IPS DF 19.7 (cell line): ENCODE data around the gene PDE6A.
A peak's percentile ranks its signal among the peaks of the same experiment; 100 is the strongest.

Experiments
- DNase-seq: peaks from one replicate; pipeline ENCODE4 v3.0.0-alpha.2; 2013; ENCODE audit warnings: low read depth, low spot score

PDE6A gene

DNA sequence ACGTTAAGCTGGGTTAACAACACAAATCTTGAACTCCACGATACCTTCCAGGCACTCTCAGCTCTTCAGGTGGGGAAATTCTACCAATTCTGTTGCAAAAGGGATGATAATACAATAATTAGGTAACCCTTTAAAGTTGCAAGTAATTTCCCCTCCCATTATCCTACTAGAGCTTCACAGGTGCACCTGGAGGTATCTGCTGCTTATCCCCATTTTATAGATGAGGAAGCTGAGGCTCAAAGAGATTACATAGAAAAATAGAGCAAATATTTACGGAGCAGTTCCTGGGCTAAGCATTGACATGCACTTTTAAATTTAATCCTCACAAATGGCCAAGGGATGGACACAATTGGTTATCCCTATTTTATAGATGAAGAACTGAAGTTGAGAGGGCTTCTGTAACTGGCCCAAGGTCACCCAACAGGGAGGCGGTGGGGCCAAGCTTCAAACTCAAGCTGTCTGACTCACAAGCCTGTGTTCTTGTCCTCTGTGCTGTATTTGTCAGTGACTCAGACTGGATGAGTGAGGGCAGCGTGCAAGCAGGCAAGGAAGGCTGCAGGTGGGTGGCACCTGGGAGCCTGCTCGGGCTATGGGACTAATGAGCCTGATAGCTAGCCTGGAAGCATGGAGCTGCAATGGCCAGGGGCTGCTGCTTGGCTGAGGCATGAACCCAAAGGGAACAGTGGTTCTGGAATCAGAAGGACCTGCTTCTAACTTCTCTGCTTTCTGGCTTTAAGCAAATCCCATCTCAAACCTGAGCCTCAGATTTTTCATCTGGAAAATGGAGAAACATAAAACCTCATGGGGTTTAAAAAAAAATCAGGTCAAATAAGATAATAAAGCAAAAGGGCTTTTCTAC is 105.5 kb downstream of the PDE6A start:
- DNase-seq: no peak

DNA sequence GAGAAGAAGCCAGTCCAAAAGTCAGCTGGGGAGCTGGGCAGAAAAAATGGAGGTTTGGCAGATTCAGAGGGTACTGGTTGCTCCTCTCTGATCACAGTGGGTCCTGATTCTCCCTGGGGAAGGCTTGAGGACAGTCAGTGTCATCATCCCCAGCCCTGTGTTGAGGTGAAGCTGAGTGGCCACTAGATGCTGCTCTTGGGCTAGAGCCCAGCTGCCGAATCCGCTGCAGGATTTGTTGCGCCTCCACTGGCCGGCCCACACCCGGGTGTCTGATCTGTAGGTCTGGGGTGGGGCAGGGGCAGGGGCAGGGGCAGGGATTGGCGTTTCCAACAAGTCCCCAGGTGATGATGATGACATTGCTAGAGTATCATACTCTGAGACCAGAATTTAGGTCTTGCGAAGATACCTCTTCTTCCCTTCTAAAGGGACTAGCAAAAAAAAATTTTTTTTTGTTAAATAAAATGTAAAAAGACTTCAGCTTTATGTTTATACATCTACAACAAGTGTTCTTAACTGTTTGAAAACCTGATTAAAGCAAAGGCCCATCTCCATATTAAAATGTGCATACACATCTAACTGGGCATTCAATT is 106.8 kb downstream of the PDE6A start:
- no peak for DNase-seq

DNA sequence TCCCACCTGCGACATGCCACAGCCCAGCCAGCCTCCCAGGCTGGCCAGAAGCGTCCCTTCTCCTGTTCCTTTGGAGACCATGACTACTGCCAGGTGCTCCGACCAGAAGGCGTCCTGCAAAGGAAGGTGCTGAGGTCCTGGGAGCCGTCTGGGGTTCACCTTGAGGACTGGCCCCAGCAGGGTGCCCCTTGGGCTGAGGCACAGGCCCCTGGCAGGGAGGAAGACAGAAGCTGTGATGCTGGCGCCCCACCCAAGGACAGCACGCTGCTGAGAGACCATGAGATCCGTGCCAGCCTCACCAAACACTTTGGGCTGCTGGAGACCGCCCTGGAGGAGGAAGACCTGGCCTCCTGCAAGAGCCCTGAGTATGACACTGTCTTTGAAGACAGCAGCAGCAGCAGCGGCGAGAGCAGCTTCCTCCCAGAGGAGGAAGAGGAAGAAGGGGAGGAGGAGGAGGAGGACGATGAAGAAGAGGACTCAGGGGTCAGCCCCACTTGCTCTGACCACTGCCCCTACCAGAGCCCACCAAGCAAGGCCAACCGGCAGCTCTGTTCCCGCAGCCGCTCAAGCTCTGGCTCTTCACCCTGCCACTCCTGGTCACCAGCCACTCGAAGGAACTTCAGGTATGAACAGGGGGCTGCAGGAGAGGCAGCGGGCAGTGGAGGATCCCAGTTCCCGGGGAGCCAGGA is 108.0 kb downstream of the PDE6A start:
- DNase-seq: no peak

DNA sequence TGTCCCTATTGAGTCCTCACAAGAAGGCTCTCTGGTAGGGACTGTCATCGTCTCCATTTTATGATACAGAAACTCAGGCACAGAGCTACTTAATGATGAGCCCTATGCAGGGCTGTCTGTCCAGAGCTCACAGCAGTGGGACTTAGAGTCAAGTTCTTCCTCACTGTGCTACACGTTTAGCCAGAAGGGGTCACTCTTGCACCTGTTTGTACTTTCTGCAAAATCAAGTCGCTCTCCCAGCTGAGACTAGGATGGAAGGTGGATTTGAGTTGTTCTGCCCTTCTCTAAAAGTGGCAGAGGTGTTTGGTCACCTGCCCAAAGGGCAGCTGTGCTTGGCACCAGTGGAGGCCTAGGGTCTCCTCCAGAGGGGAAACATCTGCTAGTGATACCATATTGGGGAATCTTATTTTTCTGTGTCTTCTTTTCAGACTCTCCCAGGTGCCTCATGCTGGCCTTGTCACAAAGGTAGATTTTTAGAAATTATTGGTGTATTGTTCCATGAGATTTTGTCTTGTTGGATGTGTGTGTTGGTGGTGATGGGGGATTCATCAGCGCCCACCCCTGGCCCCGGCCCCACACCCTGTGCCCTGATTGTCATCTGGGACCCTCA is 110.2 kb downstream of the PDE6A start:
- DNase-seq: peak; percentile 28

DNA sequence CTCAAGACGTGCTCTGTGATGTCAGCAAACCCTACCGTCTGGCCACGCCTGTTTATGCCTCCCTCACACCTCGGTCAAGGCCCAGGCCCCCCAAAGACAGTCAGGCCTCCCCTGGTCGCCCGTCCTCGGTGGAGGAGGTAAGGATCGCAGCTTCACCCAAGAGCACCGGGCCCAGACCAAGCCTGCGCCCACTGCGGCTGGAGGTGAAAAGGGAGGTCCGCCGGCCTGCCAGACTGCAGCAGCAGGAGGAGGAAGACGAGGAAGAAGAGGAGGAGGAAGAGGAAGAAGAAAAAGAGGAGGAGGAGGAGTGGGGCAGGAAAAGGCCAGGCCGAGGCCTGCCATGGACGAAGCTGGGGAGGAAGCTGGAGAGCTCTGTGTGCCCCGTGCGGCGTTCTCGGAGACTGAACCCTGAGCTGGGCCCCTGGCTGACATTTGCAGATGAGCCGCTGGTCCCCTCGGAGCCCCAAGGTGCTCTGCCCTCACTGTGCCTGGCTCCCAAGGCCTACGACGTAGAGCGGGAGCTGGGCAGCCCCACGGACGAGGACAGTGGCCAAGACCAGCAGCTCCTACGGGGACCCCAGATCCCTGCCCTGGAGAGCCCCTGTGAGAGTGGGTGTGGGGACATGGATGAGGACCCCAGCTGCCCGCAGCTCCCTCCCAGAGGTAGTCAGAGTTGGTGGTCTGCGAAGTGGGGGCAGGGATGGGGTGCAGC is 111.3 kb downstream of the PDE6A start:
- DNase-seq: no peak

DNA sequence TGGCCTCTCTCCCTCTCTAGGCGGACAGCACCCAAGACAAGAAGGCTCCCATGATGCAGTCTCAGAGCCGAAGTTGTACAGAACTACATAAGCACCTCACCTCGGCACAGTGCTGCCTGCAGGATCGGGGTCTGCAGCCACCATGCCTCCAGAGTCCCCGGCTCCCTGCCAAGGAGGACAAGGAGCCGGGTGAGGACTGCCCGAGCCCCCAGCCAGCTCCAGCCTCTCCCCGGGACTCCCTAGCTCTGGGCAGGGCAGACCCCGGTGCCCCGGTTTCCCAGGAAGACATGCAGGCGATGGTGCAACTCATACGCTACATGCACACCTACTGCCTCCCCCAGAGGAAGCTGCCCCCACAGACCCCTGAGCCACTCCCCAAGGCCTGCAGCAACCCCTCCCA is 112.0 kb downstream of the PDE6A start:
- DNase-seq: no peak

DNA sequence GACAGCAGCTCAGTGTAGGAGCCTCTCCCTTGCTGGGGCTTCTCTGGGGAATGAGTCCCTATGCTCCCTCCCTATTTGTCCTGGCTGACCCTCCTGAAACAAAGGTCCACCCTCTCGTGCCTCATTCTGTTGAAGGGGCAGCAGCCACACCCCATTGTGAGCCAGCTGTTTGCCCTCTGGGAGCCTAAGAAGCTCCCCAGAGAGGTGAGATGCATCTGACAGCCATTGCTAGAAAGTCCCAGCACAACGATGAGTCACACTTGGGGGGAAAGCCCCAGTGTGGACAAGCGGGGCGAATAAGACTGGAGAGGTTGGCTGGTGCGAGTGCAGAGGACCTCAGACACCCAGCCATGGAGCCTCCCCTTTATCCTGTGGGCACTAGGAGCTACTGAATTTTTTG is 113.1 kb downstream of the PDE6A start:
- DNase-seq: no peak

DNA sequence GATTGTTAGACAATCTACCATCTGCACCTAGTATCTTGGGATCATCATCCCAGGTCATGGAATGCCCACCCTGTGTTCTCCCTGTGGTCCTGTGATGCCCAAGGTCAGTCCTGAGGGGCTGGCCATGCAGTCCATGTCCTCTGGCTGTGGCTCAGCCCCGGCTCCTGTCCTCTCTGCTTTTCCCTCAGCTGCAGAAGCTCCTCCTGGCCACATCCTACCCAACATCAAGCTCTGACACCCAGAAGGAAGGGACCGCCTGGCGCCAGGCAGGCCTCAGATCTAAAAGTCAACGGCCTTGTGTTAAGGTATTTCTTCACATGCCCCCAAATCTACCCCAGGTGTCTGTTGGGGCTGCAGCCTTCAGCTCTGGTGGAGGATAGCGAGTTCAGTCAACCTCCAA is 114.0 kb downstream of the PDE6A start:
- DNase-seq: no peak

DNA sequence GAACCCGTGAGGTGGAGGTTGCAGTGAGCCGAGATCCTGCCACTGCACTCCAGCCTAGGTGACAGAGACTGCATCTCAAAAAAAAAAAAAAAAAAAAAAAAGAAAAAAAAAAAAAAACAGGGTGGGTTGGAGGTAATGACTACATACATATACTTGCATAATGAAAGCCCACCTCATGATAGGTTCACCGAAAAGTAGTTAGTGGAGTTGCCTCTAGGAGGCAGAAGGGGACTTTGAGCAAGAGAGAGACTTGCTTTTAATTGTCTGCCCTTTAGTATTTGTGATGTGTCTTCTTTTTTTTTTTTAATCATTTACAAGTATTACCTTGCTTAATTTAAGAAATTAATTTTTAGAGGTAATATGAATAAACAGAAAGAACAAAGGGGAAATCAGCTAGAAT is 114.6 kb downstream of the PDE6A start:
- DNase-seq: no peak

DNA sequence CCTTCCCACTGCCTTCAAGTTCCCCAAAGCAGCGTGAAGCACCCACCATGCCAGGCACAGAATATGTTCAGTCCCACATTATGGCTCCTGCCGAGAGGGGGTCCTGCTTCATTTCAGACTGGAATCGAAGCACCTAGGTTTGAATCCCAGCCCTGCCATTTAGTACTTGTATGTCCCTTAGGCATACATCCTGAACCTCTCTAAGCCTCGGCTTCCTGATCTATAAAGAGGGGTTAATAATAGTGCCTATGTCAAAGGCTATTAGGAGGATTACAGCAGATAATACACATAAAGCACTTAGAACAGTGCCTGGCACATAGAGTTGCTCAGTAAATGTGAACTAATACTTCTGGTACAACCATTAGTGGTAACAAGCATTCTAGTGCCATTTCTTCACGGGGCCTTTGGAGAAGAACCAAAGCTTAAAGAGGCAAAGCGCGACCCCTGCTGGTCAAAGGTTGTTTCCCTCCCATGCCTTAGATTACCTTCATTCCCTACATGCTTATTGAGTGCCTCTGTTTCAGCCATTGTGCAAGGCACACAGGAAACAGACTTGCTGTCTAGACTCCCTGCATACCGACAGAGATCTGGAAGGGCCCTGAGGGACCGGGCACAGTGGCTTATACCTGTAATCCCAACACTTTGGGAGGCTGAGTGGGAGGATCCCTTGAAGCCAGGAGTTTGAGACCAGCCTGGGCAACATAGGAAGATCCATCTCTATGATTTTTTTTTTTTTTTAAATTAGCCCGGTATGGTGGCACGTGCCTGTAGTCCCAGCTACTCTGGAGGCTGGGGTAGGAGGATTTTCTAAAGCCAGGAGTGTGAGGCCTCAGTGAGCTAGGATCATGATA is 116.2 kb downstream of the PDE6A start:
- DNase-seq: peak; percentile 80

DNA sequence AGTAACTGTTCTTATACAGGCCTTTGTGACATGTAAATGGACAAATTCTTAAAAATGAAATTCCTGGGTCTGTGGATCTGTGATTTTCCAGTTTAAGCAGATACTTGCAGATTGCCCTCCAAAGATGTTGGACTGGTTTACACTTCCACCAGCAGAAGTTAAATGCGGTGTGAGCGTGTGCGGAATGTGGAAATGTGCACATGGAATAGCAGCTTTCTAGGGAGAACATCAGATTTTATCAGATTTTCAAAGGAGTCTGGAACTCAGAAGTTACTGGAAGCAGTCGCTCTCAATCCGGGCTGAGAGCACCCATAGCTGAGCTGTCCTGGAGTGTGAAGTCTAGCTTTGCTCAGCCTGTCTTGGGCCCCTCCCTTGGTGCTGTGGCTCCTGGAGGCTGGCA is 117.0 kb downstream of the PDE6A start:
- DNase-seq: no peak

DNA sequence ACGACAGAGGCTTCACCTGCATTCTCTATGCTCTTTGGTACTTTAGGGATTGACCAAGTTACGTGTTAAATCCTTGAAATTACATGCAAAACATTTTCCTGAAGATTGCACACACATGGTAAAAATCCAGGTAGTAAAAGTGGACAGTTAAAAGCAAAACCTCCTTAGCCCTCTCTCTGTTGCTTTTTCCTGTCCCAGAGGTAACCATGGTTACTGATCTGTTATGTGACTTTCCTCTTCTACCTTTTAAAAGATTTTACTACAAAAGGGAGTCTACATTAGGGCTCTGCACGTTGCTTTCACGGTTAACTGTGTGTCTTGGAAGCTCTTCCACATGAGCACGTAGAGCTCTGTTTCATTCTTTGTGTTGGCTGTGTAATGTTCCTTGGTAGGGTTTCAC is 117.5 kb downstream of the PDE6A start:
- DNase-seq: no peak

DNA sequence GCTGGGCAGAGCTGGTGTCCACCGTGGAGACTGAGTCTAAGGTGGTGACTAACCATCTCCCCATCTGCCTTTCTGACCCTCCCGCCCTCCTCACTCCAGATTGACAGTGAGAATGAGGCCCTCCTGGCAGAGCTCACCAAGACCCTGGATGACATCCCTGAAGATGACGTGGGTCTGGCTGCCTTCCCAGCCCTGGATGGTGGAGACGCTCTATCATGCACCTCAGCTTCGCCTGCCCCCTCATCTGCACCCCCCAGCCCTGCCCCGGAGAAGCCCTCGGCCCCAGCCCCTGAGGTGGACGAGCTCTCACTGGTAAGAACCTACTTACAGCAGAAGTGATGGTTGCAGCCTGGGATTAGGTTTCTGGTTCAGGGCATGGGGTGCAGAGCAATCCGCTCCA is 118.0 kb downstream of the PDE6A start:
- no peak for DNase-seq

DNA sequence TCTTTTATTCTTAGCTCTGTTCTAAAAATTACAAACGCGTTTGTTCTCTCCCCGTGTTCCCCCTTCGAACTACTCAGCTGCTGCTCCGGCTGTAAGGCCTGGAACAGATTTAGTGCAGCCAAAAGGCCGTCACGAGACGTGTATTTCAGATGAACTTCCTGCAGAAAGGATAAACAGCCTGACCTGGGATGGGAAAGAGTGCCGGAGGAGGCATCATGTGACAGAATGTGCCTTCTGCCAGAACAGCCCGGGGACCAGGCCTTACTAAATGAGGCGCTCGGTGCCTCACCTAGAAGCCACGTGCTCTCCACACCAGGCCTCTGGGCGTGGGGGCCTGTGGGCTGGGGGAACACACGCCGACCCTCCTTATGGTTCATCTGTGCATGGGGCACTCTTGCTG is 119.7 kb downstream of the PDE6A start:
- no peak for DNase-seq

DNA sequence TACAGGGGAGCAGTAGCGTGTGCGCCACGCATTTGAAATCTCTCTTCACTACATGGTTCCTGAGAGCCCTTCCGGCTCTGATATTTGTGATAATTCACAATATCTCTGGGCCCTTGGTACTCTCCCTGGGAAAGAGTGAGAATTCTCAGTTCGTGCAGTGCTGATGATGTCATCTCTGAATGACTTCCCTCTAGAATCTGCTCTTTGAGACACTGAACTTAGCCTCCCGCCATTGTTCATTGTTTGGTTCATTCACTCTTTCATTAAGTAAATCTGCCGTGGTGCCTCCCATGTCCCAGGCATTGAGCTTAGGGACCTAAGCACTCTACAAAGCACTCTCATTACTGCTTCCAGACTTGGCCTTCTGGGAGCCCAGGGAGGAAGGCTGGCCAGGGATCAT is 120.5 kb downstream of the PDE6A start:
- no peak for DNase-seq

DNA sequence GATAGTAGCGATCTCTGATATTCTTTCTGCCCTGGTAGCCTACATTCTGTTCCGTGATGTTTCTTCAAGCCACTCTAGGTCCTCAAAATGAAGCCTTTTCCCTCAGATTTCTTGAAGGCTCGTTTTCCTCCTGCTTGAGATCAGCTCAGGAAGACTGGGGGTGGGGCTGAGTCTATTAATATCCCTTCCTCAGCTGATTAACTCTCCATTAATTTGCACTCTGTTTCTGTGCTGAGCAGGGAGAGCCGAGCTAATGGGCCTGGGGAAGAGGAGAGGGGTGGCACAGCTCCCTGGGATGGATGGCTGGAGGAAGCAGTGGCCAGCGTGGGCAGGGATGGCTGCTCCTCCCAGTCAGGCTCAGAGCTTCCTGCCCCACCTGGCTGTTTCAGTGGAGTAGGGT is 121.2 kb downstream of the PDE6A start:
- DNase-seq: no peak

DNA sequence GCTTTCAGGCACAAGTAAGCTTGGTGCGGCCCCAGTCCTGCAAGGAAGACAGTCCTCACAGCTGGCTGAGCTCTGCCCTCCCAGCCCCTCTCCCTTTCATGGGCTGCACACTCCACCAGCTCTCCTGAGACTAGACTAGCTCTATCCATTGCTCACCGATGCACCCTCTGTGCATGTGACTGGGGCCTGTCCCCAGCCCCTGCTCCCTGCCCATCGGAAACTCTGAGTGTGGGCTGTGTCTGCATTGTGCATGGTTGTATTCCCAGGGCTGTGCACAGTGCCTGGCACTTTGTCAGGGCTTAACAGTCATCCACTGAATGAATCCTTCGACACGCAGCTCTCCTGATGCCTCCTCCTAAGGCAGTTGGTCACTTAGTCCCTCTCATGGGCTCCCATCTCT is 122.3 kb downstream of the PDE6A start:
- DNase-seq: no peak

DNA sequence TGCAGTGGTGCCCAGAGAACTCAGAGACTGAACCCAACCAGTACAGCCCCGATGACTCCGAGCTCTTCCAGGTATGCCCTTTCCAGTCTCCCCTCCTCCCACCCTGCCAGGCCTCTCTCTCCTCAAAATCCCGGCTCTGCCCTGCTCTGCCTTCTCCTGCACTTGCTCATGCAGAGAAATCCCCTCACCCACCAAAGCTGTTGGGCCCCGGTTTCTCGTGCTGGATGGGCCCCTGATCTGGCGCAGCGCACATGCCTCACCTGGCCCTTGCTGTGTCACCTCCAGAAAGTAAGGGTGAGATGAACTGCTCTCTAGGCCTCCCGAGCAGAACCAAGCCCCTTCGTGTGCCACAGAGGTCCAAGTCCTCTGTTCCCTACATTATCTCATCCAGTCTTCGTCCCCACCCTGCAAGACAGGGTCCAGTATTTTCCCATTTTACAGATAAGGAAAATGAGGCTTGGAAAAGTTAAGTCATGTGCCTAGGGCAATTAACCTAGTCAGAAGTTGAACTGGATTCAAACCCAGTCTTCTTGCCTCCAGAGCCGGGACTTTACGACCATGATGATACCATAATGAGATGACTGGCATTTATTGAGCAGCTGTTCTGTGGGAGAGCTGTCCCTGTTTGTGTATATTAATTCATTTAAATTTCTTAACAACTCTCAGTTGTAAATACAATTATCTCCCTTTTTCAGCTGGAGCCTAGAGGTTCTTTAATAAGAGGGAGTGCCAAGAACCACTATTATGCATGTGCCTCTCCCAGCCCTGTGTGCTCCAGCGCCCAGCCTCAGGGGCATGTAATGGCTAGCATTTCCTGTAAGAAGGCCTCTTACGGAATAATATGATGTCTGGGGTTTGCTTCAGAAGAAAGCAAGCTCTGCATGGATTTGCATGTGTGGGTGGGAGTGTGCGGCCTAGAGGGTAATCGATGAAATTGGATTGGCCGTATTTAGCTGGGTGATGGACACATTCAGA is 123.8 kb downstream of the PDE6A start:
- no peak for DNase-seq

DNA sequence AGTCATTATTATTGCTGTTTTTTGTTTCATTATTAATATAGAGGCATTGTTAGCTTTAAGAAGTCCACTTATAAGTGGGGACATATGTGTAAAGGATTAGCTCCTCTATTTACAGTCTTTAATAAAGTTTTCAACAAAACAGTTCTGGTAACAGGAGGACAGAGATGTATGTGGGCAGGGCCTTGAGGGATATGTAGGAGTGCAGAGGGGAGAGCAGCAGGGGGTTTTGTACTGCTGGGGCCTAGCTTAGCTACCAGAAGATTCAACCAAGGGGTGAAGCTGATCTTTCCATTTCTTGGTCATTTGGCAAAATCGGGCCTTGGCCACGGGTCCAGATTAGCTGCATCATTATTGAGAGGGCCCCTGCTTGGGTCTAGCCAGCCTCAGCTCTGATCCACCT is 124.6 kb downstream of the PDE6A start:
- no peak for DNase-seq

DNA sequence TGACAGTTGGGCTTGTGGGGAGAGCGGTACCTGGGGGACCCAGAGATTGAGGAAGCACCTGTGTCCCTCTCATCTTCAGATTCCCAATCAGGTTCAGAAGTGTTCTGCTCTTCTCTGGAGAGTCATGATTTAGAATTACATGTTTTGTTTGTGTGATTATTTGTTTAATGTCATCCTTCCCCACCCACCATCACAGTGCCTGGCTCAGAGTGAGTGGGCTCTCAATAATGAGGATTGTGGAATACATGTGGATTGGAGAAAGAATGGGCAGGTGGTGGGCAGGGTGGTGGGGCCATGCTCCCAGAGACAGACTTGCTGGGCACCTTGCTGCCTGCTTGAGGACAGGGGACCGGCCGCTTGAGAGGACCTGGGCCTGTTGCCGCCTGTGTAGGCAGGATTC is 126.5 kb downstream of the PDE6A start:
- no peak for DNase-seq
